ENCODE data around the gene EVA1B.

The EVA1B gene

GRCh38 chr1:36337830-36338229 is 14.4 kb upstream of the EVA1B start:
- TF ChIP-seq CTCF (IDR thresholded peaks at IDR 0.05; ENCODE audit: low read depth, low read length): no peak

GRCh38 chr1:36330940-36331339 is 7.5 kb upstream of the EVA1B start:
- DNase-seq (ENCODE audit: extremely low read depth, low read depth): no peak
- TF ChIP-seq CTCF (IDR thresholded peaks at IDR 0.05; ENCODE audit: low read depth, low read length): no peak

More at GRCh38 chr1:36337830-36338229, 14.4 kb upstream of the EVA1B start:
- DNase-seq (ENCODE audit: extremely low read depth, low read depth): no peak

GRCh38 chr1:36329817-36330216 is 6.4 kb upstream of the EVA1B start:
- DNase-seq (ENCODE audit: extremely low read depth, low read depth): no peak
- TF ChIP-seq CTCF (IDR thresholded peaks at IDR 0.05; ENCODE audit: low read depth, low read length): no peak

GRCh38 chr1:36328713-36329112 is 5.3 kb upstream of the EVA1B start:
- TF ChIP-seq CTCF (IDR thresholded peaks at IDR 0.05; ENCODE audit: low read depth, low read length): no peak
- no peak for DNase-seq (ENCODE audit: extremely low read depth, low read depth)

- no peak for TF ChIP-seq CTCF (IDR thresholded peaks at IDR 0.05; ENCODE audit: low read depth, low read length)
- DNase-seq (ENCODE audit: extremely low read depth, low read depth): no peak
Observed at GRCh38 chr1:36328088-36328480, 4.6 kb upstream of the EVA1B start.

- no peak for DNase-seq (ENCODE audit: extremely low read depth, low read depth)
- no peak for TF ChIP-seq CTCF (IDR thresholded peaks at IDR 0.05; ENCODE audit: low read depth, low read length)
Observed at GRCh38 chr1:36327421-36328087, 4.1 kb upstream of the EVA1B start.

- DNase-seq (ENCODE audit: extremely low read depth, low read depth): no peak
- TF ChIP-seq CTCF (IDR thresholded peaks at IDR 0.05; ENCODE audit: low read depth, low read length): no peak
Observed at GRCh38 chr1:36326499-36326898, 3.1 kb upstream of the EVA1B start.

Measured in AG09319 (cell line).